ENCODE data around the gene MYRF. TPM values are rescaled to one million over a fixed set of nuclear protein-coding genes. Genes with fewer than 3 reads are reported as not detected.
A peak's percentile ranks its signal among the peaks of the same experiment; 100 is the strongest.

Gene MYRF
- total RNA-seq, 1 experiment from 2014 or later: 15.3 TPM

DNA sequence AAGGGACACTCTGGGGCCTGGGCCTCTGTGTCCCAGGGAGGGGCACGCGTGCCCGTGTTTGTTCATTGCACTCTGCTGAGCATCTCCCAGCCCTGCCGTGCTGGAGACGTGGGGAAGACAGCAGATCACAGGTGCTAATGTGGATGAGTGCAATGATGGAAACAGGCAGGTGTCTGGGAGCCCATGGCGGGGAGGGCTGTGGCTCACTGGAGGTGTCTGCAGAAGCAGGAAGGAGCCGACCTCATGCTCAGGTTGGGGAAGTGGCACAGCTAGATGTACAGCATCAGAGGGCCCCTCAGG is 32.0 kb downstream of the MYRF start:
- DNase-seq: no peak
- Histone ChIP-seq H3K4me2 (no peak overlapping the region), H3K27ac (no peak overlapping the region), H3K27me3 (ENCODE audit: insufficient read depth, low read depth) (no peaks in the 10 kb centered on the region), H3K9me3 (ENCODE audit: insufficient read depth, low read depth) (no peaks in the 10 kb centered on the region), H4K20me1 (ENCODE audit: insufficient read depth) (peaks cover 5% of the 10 kb centered on the region; the same call in 1 of the 2 replicates), H2AFZ (no peak overlapping the region), H3K36me3 (ENCODE audit: low read depth) (peaks cover 18% of the 10 kb centered on the region), H3K4me3 (no peak overlapping the region), H3F3A (ENCODE audit: insufficient read depth, low read depth) (peaks cover 13% of the 10 kb centered on the region), H3K9me2 (ENCODE audit: insufficient read depth) (no peaks in the 10 kb centered on the region), H3K79me2 (ENCODE audit: low read depth) (peaks cover 4% of the 10 kb centered on the region; the same call in 1 of the 2 replicates), H3K4me1 (replicated peaks; ENCODE audit: insufficient read depth) (no peaks in the 10 kb centered on the region)
- POLR2A ChIA-PET (ENCODE audit: unreplicated experiment): no interaction called here
- CTCF ChIA-PET: no interaction called here
- TF ChIP-seq, protein P1, sequence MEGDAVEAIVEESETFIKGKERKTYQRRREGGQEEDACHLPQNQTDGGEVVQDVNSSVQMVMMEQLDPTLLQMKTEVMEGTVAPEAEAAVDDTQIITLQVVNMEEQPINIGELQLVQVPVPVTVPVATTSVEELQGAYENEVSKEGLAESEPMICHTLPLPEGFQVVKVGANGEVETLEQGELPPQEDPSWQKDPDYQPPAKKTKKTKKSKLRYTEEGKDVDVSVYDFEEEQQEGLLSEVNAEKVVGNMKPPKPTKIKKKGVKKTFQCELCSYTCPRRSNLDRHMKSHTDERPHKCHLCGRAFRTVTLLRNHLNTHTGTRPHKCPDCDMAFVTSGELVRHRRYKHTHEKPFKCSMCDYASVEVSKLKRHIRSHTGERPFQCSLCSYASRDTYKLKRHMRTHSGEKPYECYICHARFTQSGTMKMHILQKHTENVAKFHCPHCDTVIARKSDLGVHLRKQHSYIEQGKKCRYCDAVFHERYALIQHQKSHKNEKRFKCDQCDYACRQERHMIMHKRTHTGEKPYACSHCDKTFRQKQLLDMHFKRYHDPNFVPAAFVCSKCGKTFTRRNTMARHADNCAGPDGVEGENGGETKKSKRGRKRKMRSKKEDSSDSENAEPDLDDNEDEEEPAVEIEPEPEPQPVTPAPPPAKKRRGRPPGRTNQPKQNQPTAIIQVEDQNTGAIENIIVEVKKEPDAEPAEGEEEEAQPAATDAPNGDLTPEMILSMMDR (conservative IDR thresholded peaks at IDR 0.05): no peak
- TF ChIP-seq EZH2 (IDR thresholded peaks at IDR 0.05; ENCODE audit: low read depth): no peak
- intact Hi-C loops (cut with micrococcal nuclease; ENCODE audit: unreplicated experiment): no loop called here
- no TSS peak for BruUV-seq (replicated peaks)

DNA sequence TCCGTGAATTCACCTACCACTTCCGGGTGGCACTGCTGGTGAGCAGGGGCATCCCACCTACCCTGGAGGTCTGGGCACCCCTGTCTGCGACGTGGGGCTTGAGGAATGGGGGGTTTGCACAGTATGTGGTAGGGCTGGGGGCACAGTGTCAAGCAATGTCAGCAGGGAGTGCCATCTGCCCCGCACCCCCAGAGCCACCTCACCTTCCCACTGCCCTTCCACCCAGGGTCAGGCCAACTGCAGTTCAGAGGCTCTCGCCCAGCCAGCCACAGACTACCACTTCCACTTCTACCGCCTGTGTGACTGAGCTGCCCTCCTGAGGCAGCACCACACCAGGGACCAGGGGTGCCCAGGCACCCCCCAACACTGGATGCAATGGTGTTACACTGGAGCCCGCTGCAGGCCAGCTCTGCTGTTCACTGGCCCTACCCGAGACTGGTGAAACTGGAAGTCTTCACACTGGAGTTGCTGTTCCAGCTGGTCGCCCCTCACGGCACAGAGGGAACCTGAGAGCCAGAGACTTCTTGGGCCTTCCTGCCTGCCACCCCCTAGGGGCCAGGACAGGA is 33.5 kb downstream of the MYRF start:
- peaks cover 5% of the 10 kb centered on the region; the same call in 1 of the 2 replicates for H4K20me1 ChIP-seq (ENCODE audit: insufficient read depth)
- H3K27ac ChIP-seq: no peak overlapping the region
- H2AFZ ChIP-seq: no peak overlapping the region
- H3K4me2 ChIP-seq: no peak overlapping the region
- H3K79me2 ChIP-seq (ENCODE audit: low read depth): peaks cover 18% of the 10 kb centered on the region
- ChIA-PET POLR2A (ENCODE audit: unreplicated experiment) (interaction anchor here (0.5 to 0.6 kb wide), 2 partner anchors 16 to 106 kb away, joined by 5 to 17 read pairs; no protein-coding TSS in a partner anchor), CTCF (no interaction called here)
- H3K9me2 ChIP-seq (ENCODE audit: insufficient read depth): no peaks in the 10 kb centered on the region
- TF ChIP-seq, protein P1 (conservative IDR thresholded peaks at IDR 0.05): no peak
- no peak for TF ChIP-seq EZH2 (IDR thresholded peaks at IDR 0.05; ENCODE audit: low read depth)
- intact Hi-C loops (cut with micrococcal nuclease; ENCODE audit: unreplicated experiment): no loop called here
- DNase-seq: no peak
- no peaks in the 10 kb centered on the region for H3K9me3 ChIP-seq (ENCODE audit: insufficient read depth, low read depth)
- H3K36me3 ChIP-seq (ENCODE audit: low read depth): peaks cover 26% of the 10 kb centered on the region
- no TSS peak for BruUV-seq (replicated peaks)
- H3K4me1 ChIP-seq (replicated peaks; ENCODE audit: insufficient read depth): no peaks in the 10 kb centered on the region; the same call in 1 of the 2 replicates
- H3K4me3 ChIP-seq: no peak overlapping the region
- H3K27me3 ChIP-seq (ENCODE audit: insufficient read depth, low read depth): no peaks in the 10 kb centered on the region
- peaks cover 13% of the 10 kb centered on the region for H3F3A ChIP-seq (ENCODE audit: insufficient read depth, low read depth)

DNA sequence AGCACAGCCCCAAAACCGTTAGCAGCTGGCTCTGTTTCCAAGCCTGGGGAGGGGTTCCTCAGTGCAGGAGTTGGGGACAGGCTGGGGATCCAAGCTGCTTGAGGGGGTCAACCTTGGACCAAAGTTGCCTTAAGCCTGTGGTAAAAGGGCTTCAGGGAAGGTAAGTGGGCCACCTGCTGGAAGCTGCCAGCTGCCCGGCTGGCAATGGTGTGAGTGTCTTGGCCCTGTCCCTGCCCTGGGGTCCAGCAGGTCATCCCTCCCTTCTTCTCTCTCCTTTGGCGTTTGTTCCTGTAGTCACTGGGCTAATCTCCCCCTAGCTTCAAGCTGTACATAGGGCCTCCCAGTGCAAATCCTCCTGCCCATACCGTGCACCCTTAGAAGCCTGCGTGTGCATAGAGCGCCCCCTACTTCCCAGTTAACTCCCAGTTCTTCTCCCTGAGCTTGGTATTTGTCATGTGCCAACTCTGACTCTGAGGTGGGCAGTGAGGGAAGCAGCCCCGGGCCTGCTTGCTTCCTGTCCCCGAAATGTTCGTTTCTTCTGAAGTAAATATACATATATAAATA is 35.6 kb downstream of the MYRF start:
- peaks cover 26% of the 10 kb centered on the region for H3K36me3 ChIP-seq (ENCODE audit: low read depth)
- peaks cover 5% of the 10 kb centered on the region; the same call in 1 of the 2 replicates for H4K20me1 ChIP-seq (ENCODE audit: insufficient read depth)
- H3K27ac ChIP-seq: no peak overlapping the region
- no peak for DNase-seq
- POLR2A ChIA-PET (ENCODE audit: unreplicated experiment): interaction anchor here (0.7 kb wide), 1 partner anchor 709 kb away, joined by 6 read pairs; no protein-coding TSS in a partner anchor
- peaks cover 8% of the 10 kb centered on the region for H3K4me1 ChIP-seq (replicated peaks; ENCODE audit: insufficient read depth)
- H3F3A ChIP-seq (ENCODE audit: insufficient read depth, low read depth): peaks cover 6% of the 10 kb centered on the region
- BruUV-seq (replicated peaks): no TSS peak
- no peaks in the 10 kb centered on the region for H3K27me3 ChIP-seq (ENCODE audit: insufficient read depth, low read depth)
- no peak overlapping the region for H3K4me2 ChIP-seq
- no peak overlapping the region for H2AFZ ChIP-seq
- no peak for TF ChIP-seq EZH2 (IDR thresholded peaks at IDR 0.05; ENCODE audit: low read depth)
- TF ChIP-seq, protein P1 (conservative IDR thresholded peaks at IDR 0.05): peak; percentile 63
- intact Hi-C loops (cut with micrococcal nuclease; ENCODE audit: unreplicated experiment): no loop called here
- H3K9me3 ChIP-seq (ENCODE audit: insufficient read depth, low read depth): no peaks in the 10 kb centered on the region
- H3K9me2 ChIP-seq (ENCODE audit: insufficient read depth): no peaks in the 10 kb centered on the region
- peaks cover 35% of the 10 kb centered on the region for H3K79me2 ChIP-seq (ENCODE audit: low read depth)
- H3K4me3 ChIP-seq: no peak overlapping the region
- CTCF ChIA-PET: interaction anchor here (0.6 to 1.2 kb wide), 2 partner anchors 41 to 143 kb away, joined by 3 to 7 read pairs; no protein-coding TSS in a partner anchor

Data from PC-9 (cell line).